Heart right ventricle (tissue), 16 donors: ENCODE measurements around the gene PRDM16. TPM values are rescaled to one million over a fixed set of nuclear protein-coding genes. Genes with fewer than 3 reads are reported as not detected.

ENCODE experiments used
- ATAC-seq, 8 donors: fragments of 200-7000 bp; cut with Tn5 transposase; one replicate each; pipeline ENCODE4 v1.9.1; 2020; ENCODE audit warnings: mild to moderate bottlenecking in 8 of 8, moderate library complexity in 8 of 8, moderate number of reproducible peaks in 1 of 8
- DNase-seq, 2 donors: peaks; one replicate each; pipeline ENCODE4 v3.0.0-alpha.2; 2020
- H3K27ac ChIP-seq, 10 donors: fragments of 200-600 bp; sonication (generic) in 2 of 10; one replicate each; pipeline versions ENCODE4 v1.5.0 to v1.8.0; 2020 to 2022; ENCODE audit warnings: mild to moderate bottlenecking in 3 of 10
- H3K27me3 ChIP-seq, 7 donors: fragments of 200-600 bp; one replicate each; pipeline ENCODE4 v1.8.0; 2021 to 2022; ENCODE audit warnings: mild to moderate bottlenecking in 2 of 7
- H3K36me3 ChIP-seq, 9 donors: fragments of 200-600 bp; sonication (generic) in 1 of 9; one replicate each; pipeline versions ENCODE4 v1.5.0 to v1.8.0; 2020 to 2022; ENCODE audit warnings: mild to moderate bottlenecking in 2 of 9
- H3K4me1 ChIP-seq, 9 donors: fragments of 200-600 bp; sonication (generic) in 1 of 9; one replicate each; pipeline versions ENCODE4 v1.5.0 to v1.8.0; 2020 to 2022; ENCODE audit warnings: mild to moderate bottlenecking in 4 of 9
- H3K4me3 ChIP-seq, 10 donors: fragments of 200-600 bp; sonication (generic) in 2 of 10; one replicate each; pipeline versions ENCODE4 v1.5.0 to v1.8.0; 2020 to 2022; ENCODE audit warnings: mild to moderate bottlenecking in 7 of 10, moderate library complexity in 2 of 10
- H3K9me3 ChIP-seq, 11 donors: fragments of 200-600 bp in 10 of 11; sonication (generic) in 2 of 11; one replicate each; pipeline versions ENCODE4 v1.5.0 to v1.8.0; 2013 to 2022; ENCODE audit warnings: mild to moderate bottlenecking in 2 of 11, control low read depth in 1 of 11, moderate library complexity in 1 of 11
- WGBS, 2 donors: extraction: QIAGEN DNeasy Blood & Tissue Kit; methylation state at CpG; one replicate each; pipeline ENCODE4 v1.1.7; 2013; ENCODE audit warnings: inconsistent platforms in 1 of 2; 5-methylcytosine and 5-hydroxymethylcytosine counted together
- intact Hi-C, 10 donors: fragments of 100-400 bp; cut with DNase I; formaldehyde crosslinking; loops; one replicate each; pipeline versions ENCODE4 v1.11.1 to v1.14.2; 2022
- polyA plus RNA-seq, 2 donors: library from polyadenylated mRNA; stranded (reverse); fragments of 200-250 nt; gene quantifications; one replicate each; pipeline ENCODE4 v1.2.3, GENCODE V29; 2013
- total RNA-seq, 10 donors: library from RNA; stranded (reverse); fragmentation: NEBNext Ultra II Directional in 3 of 10; extraction: Animal tissue kit (Norgen Biotek cat#: 25700) in 3 of 10; gene quantifications; one replicate each; pipeline versions ENCODE4 v1.2.1 to v1.2.4, GENCODE V29; 2021 to 2023
- TF ChIP-seq, protein P1 (sequence below), 9 donors: fragments of 200-600 bp; sonication (generic) in 2 of 9; IDR thresholded peaks; one replicate each; pipeline versions ENCODE4 v1.5.0 to v1.8.0; 2021 to 2022; ENCODE audit warnings: antibody characterized with exemption in 9 of 9, mild to moderate bottlenecking in 5 of 9, moderate library complexity in 1 of 9
- donor health status: Arrhythmogenic right ventricular cardiomyopathy.
- donor health status: ischemic (EF 13 %, LVEDD 7.1; RV severe dilation, severe dysfunction).
- donor health status: healthy with polysubstance abuse.
- donor health status: DM: no; HTN: yes; CAD: no.
- donor health status: DM: no; HTN: no; CAD: no.
- donor health status: ischemic (EF 25% LVEDD 6.9; RV normal size, moderate dysfunction).
- donor health status: ischemic (EF 25% LVEDD 5.7; RV mildly dilated, moderate dysfunction).
- donor health status: healthy.
- donor health status: DM: yes; HTN: yes; CAD: no.
- donor health status: Ischemic cardiomyopathy.
- donor health status: ischemic (EF 35%, LVEDD 5.7; RV mildly dilated, moderate dysfunction).
- donor health status: nonischemic (EF 11% LVEDD 7.7; RV severe dilation, severe dysfunction).
- donor health status: DM: yes; HTN: yes; CAD: no.
- donor health status: PGD.
- donor health status: ischemic (EF 29% LVEDD 5.4; RV normal size, mild dysfunction).
- donor health status: nonischemic (EF 23%, LVEDD 6.1; RV moderate dilation, normal function).

The PRDM16 gene
- total and polyA plus RNA-seq, 12 donors, result 4.1 to 25.9 (median 14.8) TPM

DNA sequence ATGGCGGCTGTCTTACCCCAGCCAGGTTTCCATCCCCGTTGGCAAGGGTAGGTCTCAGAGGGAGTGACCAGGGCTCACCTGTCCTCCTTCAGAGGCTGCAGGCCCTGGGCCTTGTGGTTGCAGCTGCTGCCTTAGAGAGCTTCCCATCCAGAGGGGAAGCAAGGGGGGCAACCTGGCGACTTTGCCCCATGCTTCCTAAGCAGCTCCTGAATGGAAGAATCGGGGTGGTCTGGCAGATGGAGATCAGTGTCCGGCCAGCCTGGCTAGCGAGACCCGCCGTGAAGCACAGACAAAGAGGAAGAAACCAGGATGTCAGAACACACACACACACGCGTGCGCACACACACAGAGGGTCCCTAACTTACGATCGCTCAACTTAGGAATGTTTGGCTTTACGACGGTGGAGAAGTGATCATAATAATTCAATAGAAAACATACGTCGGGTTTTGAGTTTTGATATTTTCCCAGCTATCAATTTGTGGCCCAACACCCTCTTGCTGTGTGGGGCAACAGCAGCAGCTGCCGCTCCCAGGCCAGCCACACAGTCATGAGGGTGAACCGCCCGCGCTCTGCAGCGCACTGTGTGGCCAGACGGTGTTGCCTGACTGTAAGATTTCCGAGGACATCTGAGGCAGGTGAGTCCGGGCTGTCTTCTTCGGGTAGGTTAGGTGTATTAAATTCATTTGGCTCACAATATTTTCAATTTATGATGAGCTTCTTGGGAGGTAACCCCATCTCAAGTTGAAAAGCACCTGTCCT, 272.4 kb downstream of the PRDM16 start:
- Histone ChIP-seq H3K9me3 (peaks cover 0 to 30% (median 14%) of the 10 kb centered on the region in 11 donors), H3K4me1 (peaks cover 0 to 26% (median 14%) of the 10 kb centered on the region in 9 donors), H3K4me3 (no peak overlapping the region), H3K27ac (no peak overlapping the region), H3K27me3 (peaks cover 0 to 4% (median 0%) of the 10 kb centered on the region in 7 donors), H3K36me3 (no peaks in the 10 kb centered on the region)
- DNase-seq (no peak), ATAC-seq (no peak)
- TF ChIP-seq, protein P1, sequence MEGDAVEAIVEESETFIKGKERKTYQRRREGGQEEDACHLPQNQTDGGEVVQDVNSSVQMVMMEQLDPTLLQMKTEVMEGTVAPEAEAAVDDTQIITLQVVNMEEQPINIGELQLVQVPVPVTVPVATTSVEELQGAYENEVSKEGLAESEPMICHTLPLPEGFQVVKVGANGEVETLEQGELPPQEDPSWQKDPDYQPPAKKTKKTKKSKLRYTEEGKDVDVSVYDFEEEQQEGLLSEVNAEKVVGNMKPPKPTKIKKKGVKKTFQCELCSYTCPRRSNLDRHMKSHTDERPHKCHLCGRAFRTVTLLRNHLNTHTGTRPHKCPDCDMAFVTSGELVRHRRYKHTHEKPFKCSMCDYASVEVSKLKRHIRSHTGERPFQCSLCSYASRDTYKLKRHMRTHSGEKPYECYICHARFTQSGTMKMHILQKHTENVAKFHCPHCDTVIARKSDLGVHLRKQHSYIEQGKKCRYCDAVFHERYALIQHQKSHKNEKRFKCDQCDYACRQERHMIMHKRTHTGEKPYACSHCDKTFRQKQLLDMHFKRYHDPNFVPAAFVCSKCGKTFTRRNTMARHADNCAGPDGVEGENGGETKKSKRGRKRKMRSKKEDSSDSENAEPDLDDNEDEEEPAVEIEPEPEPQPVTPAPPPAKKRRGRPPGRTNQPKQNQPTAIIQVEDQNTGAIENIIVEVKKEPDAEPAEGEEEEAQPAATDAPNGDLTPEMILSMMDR (IDR thresholded peaks at IDR 0.05), result no peak
- 92 to 97% methylated on average over 26 of the region's 26 CpGs for WGBS, 2 donors
- intact Hi-C loops, result no loop called here

DNA sequence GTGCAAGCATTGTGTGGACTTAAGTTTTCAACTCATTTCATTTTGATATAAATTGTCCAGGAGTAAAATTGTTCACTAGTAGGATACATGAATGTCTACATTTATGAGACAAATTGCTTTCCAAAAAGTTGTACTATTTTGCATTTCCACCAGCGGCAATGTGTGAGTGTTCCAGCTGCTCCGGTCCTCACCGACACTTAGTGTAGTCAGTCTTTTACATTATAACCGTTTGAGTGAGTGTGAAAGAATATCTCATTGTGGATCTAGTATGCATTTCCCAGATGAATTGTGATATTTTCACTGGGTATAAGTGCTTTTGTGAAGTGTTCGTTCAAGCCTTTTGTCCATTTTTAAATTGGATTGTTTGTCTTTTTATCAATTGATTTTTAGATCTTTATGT, 274.0 kb downstream of the PRDM16 start:
- no peak overlapping the region for H3K4me3 ChIP-seq
- TF ChIP-seq, protein P1 (IDR thresholded peaks at IDR 0.05), result no peak
- 82 to 94% methylated on average over 5 of the region's 5 CpGs for WGBS, 2 donors
- ATAC-seq (no peak), DNase-seq (no peak)
- H3K27ac ChIP-seq, result no peak overlapping the region
- intact Hi-C loops, result no loop called here
- peaks cover 0 to 9% (median 0%) of the 10 kb centered on the region in 7 donors for H3K27me3 ChIP-seq
- H3K36me3 ChIP-seq, result no peaks in the 10 kb centered on the region
- peaks cover 0 to 30% (median 14%) of the 10 kb centered on the region in 11 donors for H3K9me3 ChIP-seq
- H3K4me1 ChIP-seq, result peaks cover 0 to 41% (median 26%) of the 10 kb centered on the region in 9 donors

DNA sequence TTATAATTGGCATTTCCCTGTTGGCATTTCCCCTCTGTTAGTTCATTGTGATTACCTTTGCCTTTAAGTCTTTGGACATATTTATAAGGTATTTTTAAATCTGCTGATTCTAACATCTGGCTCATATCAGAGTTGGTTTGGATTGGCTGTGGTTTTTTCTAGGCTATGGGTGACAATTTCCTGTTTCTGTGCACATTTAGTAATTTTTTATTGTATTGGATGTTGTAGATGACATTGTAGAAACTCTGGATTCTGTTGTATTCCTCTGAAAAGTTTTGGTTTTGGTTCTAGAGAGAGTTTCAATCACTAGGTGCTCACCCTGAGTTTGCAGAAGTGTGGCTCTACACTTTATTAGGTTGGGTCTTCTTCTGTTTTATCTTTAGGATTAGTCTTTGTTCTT, 275.4 kb downstream of the PRDM16 start:
- Histone ChIP-seq H3K9me3 (peaks cover 0 to 30% (median 14%) of the 10 kb centered on the region in 11 donors), H3K36me3 (no peaks in the 10 kb centered on the region), H3K4me1 (peaks cover 0 to 43% (median 24%) of the 10 kb centered on the region in 9 donors), H3K27me3 (peaks cover 0 to 15% (median 0%) of the 10 kb centered on the region in 7 donors), H3K27ac (no peak overlapping the region), H3K4me3 (no peak overlapping the region)
- TF ChIP-seq, protein P1 (IDR thresholded peaks at IDR 0.05), result no peak
- intact Hi-C loops, result no loop called here
- DNase-seq (no peak), ATAC-seq (no peak)

DNA sequence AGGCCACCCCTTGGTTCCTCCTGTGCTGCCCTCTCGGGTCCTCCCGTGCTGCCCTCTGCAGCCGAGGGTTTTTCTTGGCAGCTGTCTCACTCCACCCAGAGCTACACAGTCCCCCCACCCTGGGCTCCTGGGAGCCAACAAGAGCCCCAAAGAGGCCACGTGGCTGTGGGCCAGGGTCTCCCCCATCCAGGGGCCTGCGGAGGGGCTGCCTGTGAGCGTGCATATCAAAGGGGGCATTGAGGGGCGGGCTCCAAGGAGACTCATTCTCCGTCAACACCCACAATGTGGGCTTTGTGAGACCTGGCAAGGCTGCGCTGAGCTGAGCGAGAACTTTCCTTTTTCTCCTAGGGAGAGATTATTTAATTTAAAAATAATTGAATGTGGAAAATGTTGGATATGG, 276.8 kb downstream of the PRDM16 start:
- ATAC-seq (no peak), DNase-seq (no peak)
- Histone ChIP-seq H3K4me3 (no peak overlapping the region), H3K27ac (peak overlapping the region in 3 of 10 donors; percentile 90 to 95 (median 90)), H3K4me1 (peaks cover 4 to 57% (median 37%) of the 10 kb centered on the region in 9 donors), H3K36me3 (no peaks in the 10 kb centered on the region), H3K27me3 (peaks cover 0 to 27% (median 5%) of the 10 kb centered on the region in 7 donors), H3K9me3 (peaks cover 0 to 30% (median 14%) of the 10 kb centered on the region in 11 donors)
- intact Hi-C loops, result loop anchor here in 2 of 10 donors (5.0 kb wide), 2 partner anchors 33 to 278 kb away; partner anchors contain the start of gene PRDM16 (in 1 of the 2)
- WGBS, 2 donors, result 59% methylated on average over 10 of the region's 10 CpGs
- TF ChIP-seq, protein P1 (IDR thresholded peaks at IDR 0.05), result no peak
